Panc1 (cell line): ENCODE results near the gene PARVB. TPM values are rescaled to one million over a fixed set of nuclear protein-coding genes. Genes with fewer than 3 reads are reported as not detected.

Experiments
- ATAC-seq: fragments of 200-7000 bp; cut with Tn5 transposase; 2 replicates; pipeline ENCODE4 v1.9.1; 2020; ENCODE audit warnings: mild to moderate bottlenecking, moderate library complexity
- BruUV-seq: library from RNA; stranded (reverse); fragments of 400-500 nt; replicated peaks from 2 replicates; lab custom pipeline; 2021; lab: Mats Ljungman, UMichigan
- CTCF ChIA-PET: fragments of 300-600 bp; sonication (Branson Sonifier 250); formaldehyde crosslinking; loops from one replicate; lab custom pipeline; 2022; ENCODE audit warnings: antibody characterized with exemption; lab: Charles Lee
- POLR2A ChIA-PET: fragments of 300-600 bp; sonication (Branson Sonifier 250); formaldehyde crosslinking; loops from one replicate; lab custom pipeline; 2022; ENCODE audit warnings: antibody characterized with exemption; lab: Charles Lee
- DNase-seq: peaks from one replicate; pipeline ENCODE4 v3.0.0-alpha.2; 2010; ENCODE audit warnings: low read depth, low spot score
- H3K27ac ChIP-seq: 2 replicates; pipeline ENCODE4 v1.5.1; 2011; ENCODE audit warnings: mild to moderate bottlenecking, low read length, inconsistent platforms
- H3K27me3 ChIP-seq: fragments of 200-500 bp; sonication (Bioruptor generic); 2 replicates; pipeline ENCODE4 v1.6.0; 2014; ENCODE audit warnings: low read length, inconsistent platforms; ENCODE audit not compliant: control insufficient read depth, insufficient read depth
- H3K36me3 ChIP-seq: fragments of 200-500 bp; sonication (Bioruptor generic); 2 replicates; pipeline ENCODE4 v1.5.1; 2014; ENCODE audit warnings: inconsistent platforms, mild to moderate bottlenecking, low read length, moderate library complexity; ENCODE audit not compliant: control insufficient read depth, insufficient read depth
- H3K4me1 ChIP-seq: 2 replicates; pipeline ENCODE4 v1.5.1; 2011; ENCODE audit warnings: inconsistent platforms, mild to moderate bottlenecking, low read length, moderate library complexity; ENCODE audit not compliant: control insufficient read depth, insufficient read depth
- H3K4me3 ChIP-seq, 2 experiments: 2 replicates each; pipeline ENCODE4 v1.5.1; 2011 to 2012; ENCODE audit warnings: low read depth in 2 of 2, low read length in 2 of 2, mild to moderate bottlenecking in 2 of 2, inconsistent platforms in 1 of 2, moderate library complexity in 1 of 2
- H3K9me3 ChIP-seq: fragments of 200-500 bp; sonication (Bioruptor generic); 2 replicates; pipeline ENCODE4 v1.5.1; 2014; ENCODE audit warnings: low read depth, mild to moderate bottlenecking, inconsistent platforms, low read length, moderate library complexity; ENCODE audit not compliant: control insufficient read depth, insufficient read depth
- POLR2AphosphoS5 ChIP-seq: IDR thresholded peaks from 2 replicates; pipeline ENCODE4 v1.6.1; 2012; ENCODE audit warnings: mild to moderate bottlenecking, low read depth, low read length, moderate library complexity
- REST ChIP-seq, 2 experiments: IDR thresholded peaks; 2 replicates each; pipeline ENCODE4 v1.6.1; 2011 to 2012; ENCODE audit warnings: low read depth in 2 of 2, control low read depth in 1 of 2, low read length in 1 of 2, mild to moderate bottlenecking in 1 of 2, moderate library complexity in 1 of 2; ENCODE audit not compliant: insufficient read depth in 1 of 2
- SIN3A ChIP-seq: IDR thresholded peaks from 2 replicates; pipeline ENCODE4 v1.6.1; 2012; ENCODE audit warnings: low read depth, mild to moderate bottlenecking, low read length, moderate library complexity, borderline replicate concordance; ENCODE audit not compliant: insufficient read depth
- TCF7L2 ChIP-seq: IDR thresholded peaks from 2 replicates; pipeline ENCODE4 v1.6.1; 2011; ENCODE audit warnings: mild to moderate bottlenecking, low read depth, low read length, inconsistent platforms
- in situ Hi-C: cut with HindIII; loops from 2 replicates; pipeline ENCODE4 v1.10.0; 2016; ENCODE audit warnings: low sequenced_read_pairs, low pct_unique_long_range_greater_than_20kb
- intact Hi-C: fragments of 100-400 bp; cut with micrococcal nuclease; formaldehyde crosslinking; loops from one replicate; pipeline ENCODE4 v1.10.0; 2022; ENCODE audit not compliant: unreplicated experiment
- total RNA-seq: library from RNA; stranded (reverse); gene quantifications from one replicate; pipeline ENCODE4 v1.2.1, GENCODE V29; 2021; ENCODE audit not compliant: unreplicated experiment
- TF ChIP-seq, protein P1 (sequence below): fragments of 450-650 bp; IDR thresholded peaks from 2 replicates; pipeline ENCODE4 v1.5.1; 2017; ENCODE audit warnings: mild to moderate bottlenecking

PARVB gene
- total RNA-seq, 1 experiment from 2014 or later: 28.1 TPM

DNA sequence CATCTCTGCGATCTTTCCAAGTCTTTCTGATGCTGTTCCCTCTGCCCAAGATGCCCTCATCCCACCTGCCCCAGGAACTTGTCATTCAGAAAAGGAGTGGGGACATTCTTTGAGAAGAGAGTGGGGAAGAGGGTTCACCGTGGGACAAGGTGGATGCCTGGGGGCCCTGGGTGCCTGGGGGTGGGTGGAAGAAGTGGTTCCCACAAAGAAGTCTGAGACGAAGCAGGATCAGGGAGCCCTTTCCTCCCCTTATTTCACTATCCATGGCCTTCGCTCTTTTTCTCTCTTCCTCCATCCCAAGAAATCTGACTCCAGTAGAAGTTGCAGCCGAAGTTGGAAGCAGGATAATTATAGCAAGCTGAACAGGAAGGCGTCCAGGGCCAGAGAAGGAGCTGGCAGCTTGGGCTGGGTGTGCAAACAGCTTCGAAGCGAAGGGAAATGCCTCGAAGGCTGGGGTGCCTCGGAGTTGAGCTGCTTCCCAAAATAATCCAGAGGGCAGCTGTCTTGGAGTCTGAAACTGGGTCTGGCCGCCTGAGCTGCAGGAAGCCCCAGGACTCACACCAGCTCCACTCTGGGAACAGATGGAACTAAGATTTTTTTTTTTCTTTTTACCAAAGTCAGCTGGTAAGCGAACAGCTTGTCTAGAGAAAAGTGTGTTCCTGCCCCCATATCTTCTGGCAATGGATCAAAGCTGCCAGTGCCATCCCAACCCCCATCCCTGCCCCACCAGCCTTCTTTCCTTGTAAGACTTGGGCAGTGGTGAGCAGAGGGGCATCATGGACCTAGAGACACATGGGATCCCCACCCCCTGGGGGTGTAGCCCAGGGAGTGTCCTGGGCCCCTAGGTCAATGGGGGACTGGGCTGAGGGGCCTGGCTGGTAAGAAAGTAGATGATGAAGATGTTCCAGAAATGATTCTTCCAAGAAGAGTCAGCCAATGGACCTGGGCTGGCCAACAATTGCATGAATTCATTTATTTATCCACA, 188.1 kb downstream of the PARVB start:
- no peak overlapping the region for H3K4me3 ChIP-seq
- DNase-seq (no peak), ATAC-seq (no peak)
- CTCF ChIA-PET: no interaction called here
- H3K27me3 ChIP-seq: no peaks in the 10 kb centered on the region
- intact Hi-C loops (no loop called here), in situ Hi-C loops (no loop called here)
- POLR2A ChIA-PET: no interaction called here
- no peaks in the 10 kb centered on the region for H3K36me3 ChIP-seq
- no TSS peak for BruUV-seq
- H3K9me3 ChIP-seq: no peaks in the 10 kb centered on the region
- H3K4me1 ChIP-seq: no peaks in the 10 kb centered on the region
- no peak overlapping the region for H3K27ac ChIP-seq
- TF ChIP-seq SIN3A (no peak), REST (IDR thresholded peaks at IDR 0.05; ENCODE audit: insufficient read depth in 1 of 2, low read depth in 2 of 2, low read length in 1 of 2) (no peak), TCF7L2 (no peak), POLR2AphosphoS5 (no peak)
- TF ChIP-seq, protein P1, sequence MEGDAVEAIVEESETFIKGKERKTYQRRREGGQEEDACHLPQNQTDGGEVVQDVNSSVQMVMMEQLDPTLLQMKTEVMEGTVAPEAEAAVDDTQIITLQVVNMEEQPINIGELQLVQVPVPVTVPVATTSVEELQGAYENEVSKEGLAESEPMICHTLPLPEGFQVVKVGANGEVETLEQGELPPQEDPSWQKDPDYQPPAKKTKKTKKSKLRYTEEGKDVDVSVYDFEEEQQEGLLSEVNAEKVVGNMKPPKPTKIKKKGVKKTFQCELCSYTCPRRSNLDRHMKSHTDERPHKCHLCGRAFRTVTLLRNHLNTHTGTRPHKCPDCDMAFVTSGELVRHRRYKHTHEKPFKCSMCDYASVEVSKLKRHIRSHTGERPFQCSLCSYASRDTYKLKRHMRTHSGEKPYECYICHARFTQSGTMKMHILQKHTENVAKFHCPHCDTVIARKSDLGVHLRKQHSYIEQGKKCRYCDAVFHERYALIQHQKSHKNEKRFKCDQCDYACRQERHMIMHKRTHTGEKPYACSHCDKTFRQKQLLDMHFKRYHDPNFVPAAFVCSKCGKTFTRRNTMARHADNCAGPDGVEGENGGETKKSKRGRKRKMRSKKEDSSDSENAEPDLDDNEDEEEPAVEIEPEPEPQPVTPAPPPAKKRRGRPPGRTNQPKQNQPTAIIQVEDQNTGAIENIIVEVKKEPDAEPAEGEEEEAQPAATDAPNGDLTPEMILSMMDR: no peak

GRCh38 chr22:44212936-44213335, 188.8 kb downstream of the PARVB start:
- ATAC-seq: no peak
- H3K27ac ChIP-seq: no peak overlapping the region
- ChIA-PET POLR2A (no interaction called here), CTCF (no interaction called here)
- no peaks in the 10 kb centered on the region for H3K27me3 ChIP-seq
- intact Hi-C loops: no loop called here
- H3K36me3 ChIP-seq: no peaks in the 10 kb centered on the region
- H3K4me3 ChIP-seq: no peak overlapping the region
- no peaks in the 10 kb centered on the region for H3K9me3 ChIP-seq
- DNase-seq: no peak
- no peaks in the 10 kb centered on the region for H3K4me1 ChIP-seq
- BruUV-seq: no TSS peak
- in situ Hi-C loops: no loop called here
- no peak for TF ChIP-seq POLR2AphosphoS5

DNA sequence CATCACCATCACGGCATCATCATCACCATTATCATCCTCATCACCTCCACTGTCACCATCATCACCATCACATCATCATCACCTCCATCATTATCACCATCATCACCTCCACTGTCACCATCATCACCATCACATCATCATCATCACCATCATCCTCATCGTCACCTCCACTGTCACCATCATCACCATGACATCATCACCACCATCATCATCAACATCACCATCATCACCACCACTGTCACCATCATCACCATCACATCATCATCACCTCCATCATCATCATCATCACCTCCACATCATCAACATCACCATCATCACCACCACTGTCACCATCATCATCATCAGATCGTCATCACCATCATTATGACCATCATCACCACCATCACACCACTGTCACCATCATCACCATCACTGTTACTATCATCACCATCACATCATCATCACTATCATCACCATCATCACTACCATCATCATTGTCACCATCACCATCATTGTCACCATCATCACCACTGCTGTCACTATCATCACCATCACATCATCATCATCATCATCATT, 189.5 kb downstream of the PARVB start:
- BruUV-seq: no TSS peak
- Histone ChIP-seq H3K4me1 (no peaks in the 10 kb centered on the region), H3K9me3 (no peaks in the 10 kb centered on the region), H3K36me3 (no peaks in the 10 kb centered on the region), H3K4me3 (no peak overlapping the region), H3K27me3 (no peaks in the 10 kb centered on the region), H3K27ac (no peak overlapping the region)
- ChIA-PET POLR2A (no interaction called here), CTCF (no interaction called here)
- no peak for DNase-seq
- no peak for ATAC-seq
- in situ Hi-C loops (no loop called here), intact Hi-C loops (no loop called here)
- TF ChIP-seq POLR2AphosphoS5 (no peak), REST (IDR thresholded peaks at IDR 0.05; ENCODE audit: insufficient read depth in 1 of 2, low read depth in 2 of 2, low read length in 1 of 2) (no peak), TCF7L2 (no peak), SIN3A (no peak)
- TF ChIP-seq, protein P1: no peak
